ENCODE data around the gene B9D1. TPM values are rescaled to one million over a fixed set of nuclear protein-coding genes. Genes with fewer than 3 reads are reported as not detected.

Gene B9D1
- total and polyA plus RNA-seq, 11 donors: 5.6 to 27.9 (median 10.7) TPM

- H3K27me3 ChIP-seq: peaks cover 0 to 3% (median 0%) of the 10 kb centered on the region in 9 donors
- DNase-seq (no peak), ATAC-seq (no peak)
- peaks cover 0 to 60% (median 31%) of the 10 kb centered on the region in 9 donors for H3K36me3 ChIP-seq
- 84 to 88% (median 86%) methylated on average over 6 of the region's 6 CpGs for WGBS, 4 donors
- H3K4me1 ChIP-seq: peaks cover 0 to 25% (median 6%) of the 10 kb centered on the region in 12 donors
- no peak overlapping the region for H3K4me3 ChIP-seq
- intact Hi-C loops (cut with DNase I): no loop called here
- no peak overlapping the region for H3K27ac ChIP-seq
- TF ChIP-seq, protein P1, sequence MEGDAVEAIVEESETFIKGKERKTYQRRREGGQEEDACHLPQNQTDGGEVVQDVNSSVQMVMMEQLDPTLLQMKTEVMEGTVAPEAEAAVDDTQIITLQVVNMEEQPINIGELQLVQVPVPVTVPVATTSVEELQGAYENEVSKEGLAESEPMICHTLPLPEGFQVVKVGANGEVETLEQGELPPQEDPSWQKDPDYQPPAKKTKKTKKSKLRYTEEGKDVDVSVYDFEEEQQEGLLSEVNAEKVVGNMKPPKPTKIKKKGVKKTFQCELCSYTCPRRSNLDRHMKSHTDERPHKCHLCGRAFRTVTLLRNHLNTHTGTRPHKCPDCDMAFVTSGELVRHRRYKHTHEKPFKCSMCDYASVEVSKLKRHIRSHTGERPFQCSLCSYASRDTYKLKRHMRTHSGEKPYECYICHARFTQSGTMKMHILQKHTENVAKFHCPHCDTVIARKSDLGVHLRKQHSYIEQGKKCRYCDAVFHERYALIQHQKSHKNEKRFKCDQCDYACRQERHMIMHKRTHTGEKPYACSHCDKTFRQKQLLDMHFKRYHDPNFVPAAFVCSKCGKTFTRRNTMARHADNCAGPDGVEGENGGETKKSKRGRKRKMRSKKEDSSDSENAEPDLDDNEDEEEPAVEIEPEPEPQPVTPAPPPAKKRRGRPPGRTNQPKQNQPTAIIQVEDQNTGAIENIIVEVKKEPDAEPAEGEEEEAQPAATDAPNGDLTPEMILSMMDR (IDR thresholded peaks at IDR 0.05): no peak
- TF ChIP-seq POLR2A (IDR thresholded peaks at IDR 0.05): no peak
- no peaks in the 10 kb centered on the region for H3K9me3 ChIP-seq
These were observed 30.0 kb downstream of the B9D1 start for GRCh38 chr17:19332371-19333131.

- H3K27ac ChIP-seq: no peak overlapping the region
- H3K36me3 ChIP-seq: peaks cover 0 to 68% (median 31%) of the 10 kb centered on the region in 9 donors
- DNase-seq (no peak), ATAC-seq (no peak)
- H3K9me3 ChIP-seq: no peaks in the 10 kb centered on the region
- TF ChIP-seq, protein P1 (IDR thresholded peaks at IDR 0.05): no peak
- TF ChIP-seq POLR2A (IDR thresholded peaks at IDR 0.05): no peak
- peaks cover 0 to 17% (median 3%) of the 10 kb centered on the region in 12 donors for H3K4me1 ChIP-seq
- no peak overlapping the region for H3K4me3 ChIP-seq
- intact Hi-C loops (cut with DNase I): no loop called here
- WGBS, 4 donors: 84 to 88% (median 86%) methylated on average over 11 to 13 of the region's 13 CpGs
- H3K27me3 ChIP-seq: peaks cover 0 to 3% (median 0%) of the 10 kb centered on the region in 9 donors
These were observed 30.8 kb downstream of the B9D1 start for GRCh38 chr17:19331543-19332245.

DNA sequence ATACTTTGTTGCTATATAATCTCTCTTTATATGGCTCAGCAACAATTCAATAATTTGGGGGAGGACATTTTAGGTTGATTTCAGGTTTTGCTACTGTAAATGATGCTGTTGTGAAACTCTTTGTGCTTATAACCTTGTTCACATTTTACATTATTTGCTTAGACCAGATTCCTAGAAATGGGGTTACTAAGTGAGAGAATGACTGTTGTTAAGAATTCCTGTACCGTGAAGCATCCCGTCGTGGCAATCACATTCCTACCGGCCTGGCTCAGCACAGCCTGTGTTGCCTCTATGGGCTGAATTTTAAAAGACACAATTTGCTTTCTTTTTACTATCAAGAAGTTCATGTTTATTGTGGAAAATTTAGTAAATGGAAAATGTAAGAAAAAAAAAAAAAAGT, 31.4 kb downstream of the B9D1 start:
- TF ChIP-seq, protein P1 (IDR thresholded peaks at IDR 0.05): no peak
- TF ChIP-seq POLR2A (IDR thresholded peaks at IDR 0.05): no peak
- Histone ChIP-seq H3K27me3 (peaks cover 0 to 3% (median 0%) of the 10 kb centered on the region in 9 donors), H3K9me3 (no peaks in the 10 kb centered on the region), H3K27ac (no peak overlapping the region), H3K36me3 (peaks cover 0 to 66% (median 31%) of the 10 kb centered on the region in 9 donors), H3K4me3 (no peak overlapping the region), H3K4me1 (peaks cover 0 to 14% (median 2%) of the 10 kb centered on the region in 12 donors)
- WGBS, 4 donors: 73 to 85% (median 80%) methylated on average over 4 of the region's 4 CpGs
- intact Hi-C loops (cut with DNase I): no loop called here
- ATAC-seq (no peak), DNase-seq (no peak)

GRCh38 chr17:19330271-19330670, 32.3 kb downstream of the B9D1 start:
- H3K4me3 ChIP-seq: no peak overlapping the region
- H3K4me1 ChIP-seq: peaks cover 0 to 8% (median 0%) of the 10 kb centered on the region in 12 donors
- H3K27ac ChIP-seq: no peak overlapping the region
- TF ChIP-seq POLR2A (IDR thresholded peaks at IDR 0.05): no peak
- TF ChIP-seq, protein P1 (IDR thresholded peaks at IDR 0.05): no peak
- peaks cover 0 to 8% (median 0%) of the 10 kb centered on the region in 12 donors for H3K9me3 ChIP-seq
- DNase-seq: no peak
- H3K36me3 ChIP-seq: peaks cover 0 to 62% (median 30%) of the 10 kb centered on the region in 9 donors
- intact Hi-C loops (cut with DNase I): no loop called here
- WGBS, 4 donors: 79 to 86% (median 80%) methylated on average over 3 of the region's 3 CpGs
- ATAC-seq: no peak
- peaks cover 0 to 3% (median 0%) of the 10 kb centered on the region in 9 donors for H3K27me3 ChIP-seq

Measured in heart left ventricle (tissue), 16 donors.